ENCODE data around the gene HUWE1. TPM values are rescaled to one million over a fixed set of nuclear protein-coding genes. Genes with fewer than 3 reads are reported as not detected.

HUWE1 gene
- total and polyA plus RNA-seq, 12 donors = 30.8 to 219 (median 189) TPM

DNA sequence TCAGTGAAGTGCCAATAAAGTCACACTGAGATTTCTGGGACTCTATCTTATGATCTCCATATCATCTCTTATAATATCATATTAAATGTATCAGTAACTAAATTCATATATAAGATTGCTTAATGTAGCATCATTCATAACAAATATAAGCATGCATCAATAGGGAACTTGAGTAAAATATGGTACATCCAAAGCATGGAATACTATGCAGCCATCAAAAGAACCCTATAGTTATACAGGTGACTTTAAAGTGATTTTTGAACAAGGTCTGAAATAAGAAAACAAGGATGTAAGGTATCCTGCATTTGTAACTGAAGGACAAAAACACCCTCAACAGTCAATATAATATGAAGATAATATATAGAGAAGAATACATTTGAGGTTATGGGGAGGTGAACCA lies 47.3 kb downstream of the HUWE1 start:
- Histone ChIP-seq H3K9me3 (no peaks in the 10 kb centered on the region), H3K27ac (no peak overlapping the region), H3K27me3 (peaks cover 0 to 25% (median 0%) of the 10 kb centered on the region in 7 donors), H3K4me1 (no peaks in the 10 kb centered on the region), H3K4me3 (no peak overlapping the region), H3K36me3 (peaks cover 0 to 91% (median 19%) of the 10 kb centered on the region in 9 donors)
- no peak for DNase-seq
- intact Hi-C loops (cut with DNase I) = no loop called here
- no peak for ATAC-seq
- TF ChIP-seq, protein P1, sequence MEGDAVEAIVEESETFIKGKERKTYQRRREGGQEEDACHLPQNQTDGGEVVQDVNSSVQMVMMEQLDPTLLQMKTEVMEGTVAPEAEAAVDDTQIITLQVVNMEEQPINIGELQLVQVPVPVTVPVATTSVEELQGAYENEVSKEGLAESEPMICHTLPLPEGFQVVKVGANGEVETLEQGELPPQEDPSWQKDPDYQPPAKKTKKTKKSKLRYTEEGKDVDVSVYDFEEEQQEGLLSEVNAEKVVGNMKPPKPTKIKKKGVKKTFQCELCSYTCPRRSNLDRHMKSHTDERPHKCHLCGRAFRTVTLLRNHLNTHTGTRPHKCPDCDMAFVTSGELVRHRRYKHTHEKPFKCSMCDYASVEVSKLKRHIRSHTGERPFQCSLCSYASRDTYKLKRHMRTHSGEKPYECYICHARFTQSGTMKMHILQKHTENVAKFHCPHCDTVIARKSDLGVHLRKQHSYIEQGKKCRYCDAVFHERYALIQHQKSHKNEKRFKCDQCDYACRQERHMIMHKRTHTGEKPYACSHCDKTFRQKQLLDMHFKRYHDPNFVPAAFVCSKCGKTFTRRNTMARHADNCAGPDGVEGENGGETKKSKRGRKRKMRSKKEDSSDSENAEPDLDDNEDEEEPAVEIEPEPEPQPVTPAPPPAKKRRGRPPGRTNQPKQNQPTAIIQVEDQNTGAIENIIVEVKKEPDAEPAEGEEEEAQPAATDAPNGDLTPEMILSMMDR (IDR thresholded peaks at IDR 0.05) = no peak

DNA sequence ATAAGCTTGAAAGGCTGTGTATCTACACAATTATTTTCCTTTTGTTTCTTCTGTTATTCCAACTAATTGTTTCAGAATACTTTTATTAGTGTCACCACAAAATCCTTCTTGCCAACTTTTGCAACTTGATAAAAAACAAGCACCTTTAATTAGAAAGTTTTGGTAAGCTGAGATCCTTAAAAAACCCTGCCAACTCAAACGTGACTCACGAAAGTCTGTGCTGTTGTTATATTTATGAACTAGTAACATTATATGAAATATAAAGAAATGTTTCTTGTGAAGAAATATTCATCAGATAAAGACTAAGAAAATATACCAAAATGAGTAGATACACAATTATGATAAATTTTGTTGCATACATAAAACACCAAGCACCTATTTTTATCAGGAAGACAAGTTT lies 49.0 kb downstream of the HUWE1 start:
- peaks cover 0 to 17% (median 0%) of the 10 kb centered on the region in 7 donors for H3K27me3 ChIP-seq
- H3K36me3 ChIP-seq = peaks cover 0 to 91% (median 8%) of the 10 kb centered on the region in 9 donors
- no peak for ATAC-seq
- TF ChIP-seq, protein P1 (IDR thresholded peaks at IDR 0.05) = no peak
- no peak for DNase-seq
- no peak overlapping the region for H3K4me3 ChIP-seq
- H3K9me3 ChIP-seq = no peaks in the 10 kb centered on the region
- no peaks in the 10 kb centered on the region for H3K4me1 ChIP-seq
- H3K27ac ChIP-seq = no peak overlapping the region
- 48 to 54% methylated on average over 2 of the region's 2 CpGs for WGBS, 2 donors
- intact Hi-C loops (cut with DNase I) = no loop called here

DNA sequence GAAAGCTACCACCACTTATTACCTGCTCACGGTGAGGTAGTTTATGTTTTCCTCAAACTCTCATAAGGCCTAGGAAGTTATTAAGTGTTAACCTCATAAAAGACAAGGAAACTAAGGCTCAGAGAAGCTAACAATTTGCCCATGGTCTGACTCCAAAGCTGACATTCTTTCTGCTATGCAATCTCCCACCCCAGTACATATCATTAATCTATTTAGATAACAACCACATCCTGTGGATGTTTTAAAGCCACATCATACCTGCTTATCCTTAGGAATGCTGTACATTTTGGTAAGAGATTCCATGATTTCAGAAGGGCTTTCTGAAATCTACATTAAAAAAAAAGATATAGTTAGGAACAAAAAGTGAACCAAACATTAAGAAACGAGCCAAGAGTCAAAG lies 55.4 kb downstream of the HUWE1 start:
- H3K36me3 ChIP-seq = peaks cover 0 to 91% (median 32%) of the 10 kb centered on the region in 9 donors
- no peaks in the 10 kb centered on the region for H3K4me1 ChIP-seq
- 82% methylated on average over 2 of the region's 2 CpGs for WGBS, 2 donors
- intact Hi-C loops (cut with DNase I) = no loop called here
- H3K4me3 ChIP-seq = no peak overlapping the region
- H3K27ac ChIP-seq = no peak overlapping the region
- peaks cover 0 to 10% (median 0%) of the 10 kb centered on the region in 7 donors for H3K27me3 ChIP-seq
- no peak for DNase-seq
- H3K9me3 ChIP-seq = no peaks in the 10 kb centered on the region
- TF ChIP-seq, protein P1 (IDR thresholded peaks at IDR 0.05) = no peak
- no peak for ATAC-seq

DNA sequence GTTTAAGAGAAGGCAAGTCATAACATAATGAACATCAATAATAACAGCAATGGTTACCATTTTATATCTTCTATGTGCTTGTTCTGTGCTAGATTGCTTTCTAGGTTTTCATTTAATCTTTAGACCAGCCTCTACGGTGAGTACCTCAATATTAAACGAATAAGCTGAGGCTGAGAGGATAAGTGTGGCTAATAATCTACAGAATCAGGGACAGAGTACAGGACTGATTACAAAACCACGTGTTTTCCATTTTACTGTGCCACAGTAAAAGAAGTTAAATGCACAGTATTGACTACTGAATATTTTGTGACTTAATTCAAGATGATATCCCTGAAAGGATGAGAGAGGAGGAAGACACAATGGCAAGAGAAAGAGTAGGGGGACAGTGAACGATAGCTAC lies 56.3 kb downstream of the HUWE1 start:
- 93 to 96% methylated on average over 4 of the region's 4 CpGs for WGBS, 2 donors
- Histone ChIP-seq H3K36me3 (peaks cover 0 to 94% (median 32%) of the 10 kb centered on the region in 9 donors), H3K9me3 (no peaks in the 10 kb centered on the region), H3K4me1 (no peaks in the 10 kb centered on the region), H3K27ac (no peak overlapping the region), H3K4me3 (no peak overlapping the region), H3K27me3 (peaks cover 0 to 7% (median 0%) of the 10 kb centered on the region in 7 donors)
- intact Hi-C loops (cut with DNase I) = no loop called here
- TF ChIP-seq, protein P1 (IDR thresholded peaks at IDR 0.05) = no peak
- ATAC-seq (no peak), DNase-seq (no peak)

Data from heart right ventricle (tissue), 16 donors.